ENCODE results near the gene SAMD7.

The SAMD7 gene

DNA sequence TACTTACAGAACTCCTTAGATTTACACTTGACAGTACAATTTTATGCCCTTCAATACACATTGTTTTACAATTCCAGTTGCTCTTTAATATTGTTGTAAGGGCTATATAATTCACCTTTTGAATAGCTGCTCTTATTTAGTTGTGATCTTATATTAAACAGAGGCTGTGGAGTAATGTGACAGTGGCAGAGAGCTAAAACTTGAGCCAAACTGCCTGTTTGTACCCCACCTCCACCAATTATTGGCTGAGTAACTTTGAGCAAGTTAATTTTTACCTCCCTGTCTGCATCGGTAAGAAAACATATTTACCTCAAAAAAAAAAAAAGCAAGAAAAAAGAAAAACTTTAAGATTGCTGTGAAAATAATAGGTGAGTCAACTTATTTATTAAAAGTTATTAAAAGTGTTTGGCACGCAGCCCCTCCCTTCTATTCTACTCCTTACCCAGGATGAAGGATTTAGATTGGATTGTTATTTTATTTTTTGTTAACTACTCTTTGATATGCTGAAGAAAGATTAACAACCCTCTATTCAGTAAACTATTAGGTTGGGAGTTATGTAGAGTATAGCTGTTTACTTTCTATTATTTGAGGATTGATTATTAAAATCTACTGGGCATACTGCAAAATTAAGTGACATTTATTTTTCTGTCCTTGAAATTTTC lies 57.0 kb downstream of the SAMD7 start:
- Histone ChIP-seq H3K27me3 (ENCODE audit: control insufficient read depth, insufficient read depth, low read length) (no peaks in the 10 kb centered on the region), H3K4me1 (ENCODE audit: control insufficient read depth, insufficient read depth, low read length) (peaks cover 23% of the 10 kb centered on the region), H3K9ac (ENCODE audit: low read depth, low read length) (peak overlapping the region; percentile 96), H3K4me3 (ENCODE audit: low read length) (peak overlapping the region; percentile 92), H3K9me3 (replicated peaks; ENCODE audit: low read length) (no peaks in the 10 kb centered on the region), H3K4me2 (ENCODE audit: low read length) (peak overlapping the region; percentile 80), H3K36me3 (ENCODE audit: insufficient read depth, low read length) (peaks cover 10% of the 10 kb centered on the region)

DNA sequence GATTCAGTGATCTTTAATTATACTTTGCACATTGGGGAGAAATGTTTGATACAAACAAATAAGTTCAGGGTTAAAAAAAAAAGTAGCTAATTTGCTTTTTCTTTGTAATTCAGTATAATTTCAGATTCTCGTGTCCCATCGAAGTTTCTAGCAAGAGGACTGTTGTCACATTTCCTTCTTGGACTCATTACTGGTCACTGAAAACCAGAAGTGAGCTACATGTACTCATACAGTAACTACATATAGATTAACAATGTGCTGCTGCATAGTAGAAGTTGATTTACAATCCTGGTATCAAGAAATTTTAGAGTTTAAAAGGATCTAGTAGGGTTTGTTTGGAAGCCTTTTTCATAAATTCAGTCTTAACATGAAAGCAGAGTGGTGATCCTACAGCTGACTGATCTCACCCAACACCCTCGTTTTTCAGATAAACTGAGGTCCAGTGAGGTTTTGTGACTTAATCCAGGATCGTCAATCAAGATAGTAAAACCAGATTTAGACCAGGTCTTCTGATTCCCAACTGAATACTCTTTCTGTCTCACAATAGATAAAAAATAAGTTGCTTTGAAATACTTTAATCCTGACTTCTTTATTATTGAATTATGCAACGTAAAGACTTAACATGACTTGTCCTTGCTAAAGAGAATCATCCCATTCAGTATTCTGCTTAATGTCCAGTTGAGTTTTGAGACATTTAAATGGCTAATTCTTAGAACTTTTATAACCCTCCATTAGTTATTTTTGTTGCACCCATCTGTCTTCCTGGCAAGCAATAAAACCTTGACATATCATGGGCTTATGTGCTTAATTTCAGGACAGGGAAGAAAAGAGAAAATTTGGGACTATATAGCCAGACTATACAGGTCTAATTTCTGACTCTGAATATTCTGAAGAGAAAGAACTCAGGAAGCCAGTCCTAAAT lies 58.1 kb downstream of the SAMD7 start:
- Histone ChIP-seq H3K4me1 (ENCODE audit: control insufficient read depth, insufficient read depth, low read length) (peaks cover 23% of the 10 kb centered on the region), H3K9me3 (replicated peaks; ENCODE audit: low read length) (no peaks in the 10 kb centered on the region), H3K4me2 (ENCODE audit: low read length) (peak overlapping the region; percentile 80), H3K27me3 (ENCODE audit: control insufficient read depth, insufficient read depth, low read length) (no peaks in the 10 kb centered on the region), H3K4me3 (ENCODE audit: low read length) (no peak overlapping the region), H3K36me3 (ENCODE audit: insufficient read depth, low read length) (peaks cover 10% of the 10 kb centered on the region), H3K9ac (ENCODE audit: low read depth, low read length) (no peak overlapping the region)

GRCh38 chr3:169970847-169971246 lies 59.5 kb downstream of the SAMD7 start:
- Histone ChIP-seq H3K4me3 (ENCODE audit: low read length) (no peak overlapping the region), H3K9me3 (replicated peaks; ENCODE audit: low read length) (no peaks in the 10 kb centered on the region), H3K9ac (ENCODE audit: low read depth, low read length) (no peak overlapping the region), H3K4me2 (ENCODE audit: low read length) (no peak overlapping the region), H3K36me3 (ENCODE audit: insufficient read depth, low read length) (peaks cover 17% of the 10 kb centered on the region), H3K27me3 (ENCODE audit: control insufficient read depth, insufficient read depth, low read length) (no peaks in the 10 kb centered on the region), H3K4me1 (ENCODE audit: control insufficient read depth, insufficient read depth, low read length) (peaks cover 23% of the 10 kb centered on the region)

- no peaks in the 10 kb centered on the region for H3K9me3 ChIP-seq (replicated peaks; ENCODE audit: low read length)
- no peak overlapping the region for H3K4me2 ChIP-seq (ENCODE audit: low read length)
- no peak overlapping the region for H3K9ac ChIP-seq (ENCODE audit: low read depth, low read length)
- no peak overlapping the region for H3K4me3 ChIP-seq (ENCODE audit: low read length)
- H3K27me3 ChIP-seq (ENCODE audit: control insufficient read depth, insufficient read depth, low read length), result no peaks in the 10 kb centered on the region
- H3K4me1 ChIP-seq (ENCODE audit: control insufficient read depth, insufficient read depth, low read length), result peaks cover 18% of the 10 kb centered on the region
- peaks cover 21% of the 10 kb centered on the region for H3K36me3 ChIP-seq (ENCODE audit: insufficient read depth, low read length)
Measured at GRCh38 chr3:169971522-169971921, 60.1 kb downstream of the SAMD7 start.

- Histone ChIP-seq H3K4me1 (ENCODE audit: control insufficient read depth, insufficient read depth, low read length) (peaks cover 4% of the 10 kb centered on the region), H3K4me3 (ENCODE audit: low read length) (no peak overlapping the region), H3K9ac (ENCODE audit: low read depth, low read length) (no peak overlapping the region), H3K4me2 (ENCODE audit: low read length) (no peak overlapping the region), H3K36me3 (ENCODE audit: insufficient read depth, low read length) (peaks cover 70% of the 10 kb centered on the region), H3K27me3 (ENCODE audit: control insufficient read depth, insufficient read depth, low read length) (no peaks in the 10 kb centered on the region), H3K9me3 (replicated peaks; ENCODE audit: low read length) (no peaks in the 10 kb centered on the region)
Measured at GRCh38 chr3:169980055-169980454, 68.7 kb downstream of the SAMD7 start.

DNA sequence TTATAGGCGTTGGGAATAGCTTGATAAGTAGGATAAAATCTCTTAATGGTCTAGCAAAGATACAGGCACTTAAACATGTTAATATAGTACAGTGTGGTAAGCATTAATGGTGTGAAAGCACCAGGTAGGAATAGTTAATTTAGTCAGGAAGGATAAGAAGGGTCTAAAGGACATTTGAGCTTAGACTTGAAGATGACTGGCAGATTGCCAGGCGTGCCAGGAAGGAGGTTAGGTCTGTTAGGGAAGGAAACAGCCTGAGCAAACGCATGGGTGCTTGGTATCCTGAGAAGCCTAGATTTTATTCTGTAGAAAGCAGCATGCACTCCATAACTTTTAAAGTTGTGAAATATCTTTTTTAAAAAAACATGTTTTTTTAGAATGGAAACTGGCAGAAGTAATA lies 72.9 kb downstream of the SAMD7 start:
- Histone ChIP-seq H3K27me3 (ENCODE audit: control insufficient read depth, insufficient read depth, low read length) (no peaks in the 10 kb centered on the region), H3K4me3 (ENCODE audit: low read length) (no peak overlapping the region), H3K9ac (ENCODE audit: low read depth, low read length) (no peak overlapping the region), H3K4me1 (ENCODE audit: control insufficient read depth, insufficient read depth, low read length) (peaks cover 4% of the 10 kb centered on the region), H3K4me2 (ENCODE audit: low read length) (no peak overlapping the region), H3K9me3 (replicated peaks; ENCODE audit: low read length) (no peaks in the 10 kb centered on the region), H3K36me3 (ENCODE audit: insufficient read depth, low read length) (peaks cover 83% of the 10 kb centered on the region)

Measured in skeletal muscle satellite cell (primary cell).